ENCODE data around the gene MCC. TPM values are rescaled to one million over a fixed set of nuclear protein-coding genes. Genes with fewer than 3 reads are reported as not detected.

Gene MCC
- total and polyA plus RNA-seq, 12 donors, result 4.2 to 34.1 (median 25.2) TPM

GRCh38 chr5:113212244-113212920 lies 275.9 kb downstream of the MCC start:
- Histone ChIP-seq H3K36me3 (no peaks in the 10 kb centered on the region), H3K4me1 (peaks cover 7 to 88% (median 58%) of the 10 kb centered on the region in 9 donors), H3K9me3 (no peaks in the 10 kb centered on the region), H3K27me3 (no peaks in the 10 kb centered on the region), H3K27ac (peak overlapping the region in 3 of 10 donors; percentile 13 to 46 (median 24)), H3K4me3 (no peak overlapping the region)
- TF ChIP-seq CTCF (IDR thresholded peaks at IDR 0.05), result no peak
- peak in 5 of 8 donors; percentile 18 to 74 (median 61) for ATAC-seq
- intact Hi-C loops (cut with DNase I), result loop anchor here in 2 of 10 donors (5.0 to 10.0 kb wide), 2 partner anchors 70 to 82 kb away; no protein-coding TSS in a partner anchor
- WGBS, 2 donors, result 21 to 22% methylated on average over 5 of the region's 5 CpGs
- peak; percentile 43 to 64 for DNase-seq

GRCh38 chr5:113209498-113209897 lies 278.8 kb downstream of the MCC start:
- TF ChIP-seq CTCF (IDR thresholded peaks at IDR 0.05), result no peak
- Histone ChIP-seq H3K9me3 (no peaks in the 10 kb centered on the region), H3K27ac (no peak overlapping the region), H3K4me3 (no peak overlapping the region), H3K4me1 (peaks cover 6 to 85% (median 63%) of the 10 kb centered on the region in 9 donors), H3K36me3 (no peaks in the 10 kb centered on the region), H3K27me3 (no peaks in the 10 kb centered on the region)
- no peak for DNase-seq
- intact Hi-C loops (cut with DNase I), result loop anchor here in 5 of 10 donors (5.0 to 10.0 kb wide), 4 partner anchors 88 to 305 kb away; partner anchors contain the start of gene YTHDC2 (in 1 of the 5)
- WGBS, 2 donors, result 78 to 79% methylated on average over 4 of the region's 4 CpGs
- ATAC-seq, result no peak

GRCh38 chr5:113205807-113206206 lies 282.4 kb downstream of the MCC start:
- Histone ChIP-seq H3K4me1 (peaks cover 2 to 85% (median 64%) of the 10 kb centered on the region in 9 donors), H3K27me3 (no peaks in the 10 kb centered on the region), H3K27ac (peak overlapping the region in 2 of 10 donors; percentile 5 to 13), H3K9me3 (no peaks in the 10 kb centered on the region), H3K36me3 (no peaks in the 10 kb centered on the region), H3K4me3 (no peak overlapping the region)
- ATAC-seq (peak; percentile 27 to 72 (median 54)), DNase-seq (no peak)
- intact Hi-C loops (cut with DNase I), result loop anchor here in 5 of 10 donors (5.0 to 10.0 kb wide), 4 partner anchors 91 to 309 kb away; partner anchors contain the start of gene YTHDC2 (in 1 of the 5)
- TF ChIP-seq CTCF (IDR thresholded peaks at IDR 0.05), result peak in 7 of 9 donors; percentile 23 to 58 (median 34)
- 60 to 76% methylated on average over 3 of the region's 3 CpGs for WGBS, 2 donors

GRCh38 chr5:113205323-113205722 lies 282.9 kb downstream of the MCC start:
- H3K27me3 ChIP-seq, result no peaks in the 10 kb centered on the region

More at GRCh38 chr5:113205323-113205722, 282.9 kb downstream of the MCC start:
- no peak for TF ChIP-seq CTCF (IDR thresholded peaks at IDR 0.05)
- ATAC-seq (no peak), DNase-seq (no peak)
- 49 to 62% methylated on average over 1 of the region's 1 CpG for WGBS, 2 donors
- intact Hi-C loops (cut with DNase I), result loop anchor here in 5 of 10 donors (5.0 to 10.0 kb wide), 4 partner anchors 92 to 309 kb away; partner anchors contain the start of gene YTHDC2 (in 1 of the 5)
- Histone ChIP-seq H3K9me3 (no peaks in the 10 kb centered on the region), H3K36me3 (no peaks in the 10 kb centered on the region), H3K4me3 (no peak overlapping the region), H3K27ac (peak overlapping the region in 2 of 10 donors; percentile 3 to 76), H3K4me1 (peaks cover 2 to 87% (median 68%) of the 10 kb centered on the region in 9 donors)

Measured in heart right ventricle (tissue), 16 donors.